Measurements from ENCODE around the gene ANGPTL8. TPM values are rescaled to one million over a fixed set of nuclear protein-coding genes. Genes with fewer than 3 reads are reported as not detected.

The ANGPTL8 gene
- total and polyA plus RNA-seq, 10 of the 15 experiments (the other 5 are each of a cell fraction or from before 2014, with no cell fraction given) = not detected

- no peaks in the 10 kb centered on the region for H3K27me3 ChIP-seq (replicated peaks in 1 of 2; ENCODE audit: control insufficient read depth in 2 of 2, insufficient read depth in 2 of 2, low read length in 1 of 2)
- peak overlapping the region; percentile 36 for H3K4me3 ChIP-seq
- peak overlapping the region; percentile 66 for H3K9ac ChIP-seq (ENCODE audit: control insufficient read depth, insufficient read depth, low read length)
- FAIRE-seq = no peak
- WGBS (ENCODE audit: insufficient coverage, insufficient replicate concordance, low lambda C conversion rate, missing lambda C conversion rate) = 26% methylated on average over 13 of the region's 20 CpGs
- peak overlapping the region; percentile 74 for H2AFZ ChIP-seq (ENCODE audit: control insufficient read depth, low read depth, low read length)
- RAD21 ChIA-PET (ENCODE audit: unreplicated experiment) = no interaction called here
- H3K79me2 ChIP-seq (ENCODE audit: control insufficient read depth, insufficient read depth, low read length) = peaks cover 3% of the 10 kb centered on the region
- H3K27ac ChIP-seq (ENCODE audit: control insufficient read depth, insufficient read depth) = peak overlapping the region; percentile 79
- H4K20me1 ChIP-seq (ENCODE audit: control insufficient read depth, insufficient read depth) = no peaks in the 10 kb centered on the region
- H3K36me3 ChIP-seq (ENCODE audit: control insufficient read depth in 2 of 2, insufficient read depth in 2 of 2, low read length in 1 of 2) = no peaks in the 10 kb centered on the region; a peak in 1 of 4 replicates
- SMC1A ChIA-PET (ENCODE audit: uncharacterized antibody, unreplicated experiment) = interaction anchor here (1.0 to 1.1 kb wide), 3 partner anchors 12 to 15 kb away, joined by 3 to 4 read pairs (median 3); no protein-coding TSS in a partner anchor
- peak overlapping the region; percentile 79 for H3K4me2 ChIP-seq (ENCODE audit: control insufficient read depth, insufficient read depth)
- in situ Hi-C loops (cut with MboI) = no loop called here
- H3K4me1 ChIP-seq (ENCODE audit: control insufficient read depth, insufficient read depth, low read length) = peaks cover 22% of the 10 kb centered on the region
- H3K9me3 ChIP-seq (replicated peaks; ENCODE audit: control insufficient read depth, insufficient read depth, low read length) = no peaks in the 10 kb centered on the region; the same call in 2 of the 3 replicates
- intact Hi-C loops (cut with micrococcal nuclease; ENCODE audit: unreplicated experiment) = no loop called here
- POLR2A ChIA-PET = interaction anchor here (0.5 kb wide), 1 partner anchor 187 kb away, joined by 5 read pairs; no protein-coding TSS in a partner anchor
- CTCF ChIA-PET = no interaction called here
- no peak for DNase-seq (ENCODE audit: low read depth, low spot score)
- peak; percentile 25 for ATAC-seq
- BruUV-seq (replicated peaks) = no TSS peak
- TF ChIP-seq ZSCAN29 (IDR thresholded peaks at IDR 0.05) (no peak), ZBTB4 (CRISPR knock-in tag; IDR thresholded peaks at IDR 0.05) (no peak), FOXK2 (IDR thresholded peaks at IDR 0.05) (no peak), YY1 (IDR thresholded peaks at IDR 0.05; ENCODE audit: low read depth, low read length) (no peak), MTA3 (IDR thresholded peaks at IDR 0.05; ENCODE audit: borderline replicate concordance, low read length) (no peak), HCFC1 (IDR thresholded peaks at IDR 0.05; ENCODE audit: low read length) (no peak), RELA (IDR thresholded peaks at IDR 0.05; ENCODE audit: borderline replicate concordance, partially characterized antibody) (no peak), EZH2 (IDR thresholded peaks at IDR 0.05; ENCODE audit: borderline replicate concordance, control insufficient read depth, low read depth, low read length) (no peak), STAT3 (IDR thresholded peaks at IDR 0.05; ENCODE audit: low read depth, low read length) (no peak), KDM1A (IDR thresholded peaks at IDR 0.05; ENCODE audit: borderline replicate concordance) (no peak), YBX1 (IDR thresholded peaks at IDR 0.05) (no peak), NFYA (IDR thresholded peaks at IDR 0.05; ENCODE audit: borderline replicate concordance, low read depth, low read length) (no peak), USF1 (IDR thresholded peaks at IDR 0.05; ENCODE audit: borderline replicate concordance, extremely low read length, insufficient read depth, low read depth, low read length) (no peak), STAT1 (conservative IDR thresholded peaks at IDR 0.05) (no peak), ELK1 (IDR thresholded peaks at IDR 0.05; ENCODE audit: low read depth, low read length) (no peak), MYC (IDR thresholded peaks at IDR 0.05; ENCODE audit: insufficient read depth, insufficient read length, insufficient replicate concordance, low read length, severe bottlenecking) (no peak), SMAD1 (IDR thresholded peaks at IDR 0.05; ENCODE audit: low read depth, partially characterized antibody) (no peak), CBX3 (IDR thresholded peaks at IDR 0.05; ENCODE audit: borderline replicate concordance, low read depth) (no peak), TCF12 (IDR thresholded peaks at IDR 0.05; ENCODE audit: low read depth, low read length) (0 out of 2 replicates have a peak, but pooled peaks have one; percentile 22)
Measured at GRCh38 chr19:11194656-11195558, 44.5 kb upstream of the ANGPTL8 start.

Measured in GM12878 (cell line).